B cell (primary cell): ENCODE results near the gene CLCF1. TPM values are rescaled to one million over a fixed set of nuclear protein-coding genes. Genes with fewer than 3 reads are reported as not detected.

ENCODE experiments used
- ATAC-seq: fragments of 200-7000 bp; cut with Tn5 transposase; one replicate; pipeline ENCODE4 v1.10.0; 2021; ENCODE audit warnings: low read depth, mild to moderate bottlenecking, moderate number of reproducible peaks, moderate library complexity
- CTCF ChIA-PET: fragments of 350-600 bp; sonication (Branson Sonifier 250); formaldehyde crosslinking; loops from one replicate; lab custom pipeline; 2021; ENCODE audit warnings: antibody characterized with exemption, inconsistent platforms; lab: Charles Lee
- POLR2A ChIA-PET: fragments of 350-600 bp; sonication (Branson Sonifier 250); formaldehyde crosslinking; loops from one replicate; lab custom pipeline; 2021; ENCODE audit warnings: antibody characterized with exemption; lab: Charles Lee
- DNase-seq: peaks from one replicate; pipeline ENCODE4 v3.0.0; 2013
- H2AFZ ChIP-seq: 2 replicates; pipeline ENCODE4 v1.6.1; 2012; ENCODE audit warnings: mild to moderate bottlenecking, low read depth, low read length; ENCODE audit not compliant: insufficient read depth, poor library complexity, severe bottlenecking
- H3K27ac ChIP-seq, 2 donors: 1 replicate in 1 of 2; 2 replicates in 1 of 2; pipeline ENCODE4 v1.5.1; 2012 to 2013; ENCODE audit warnings: low read length in 2 of 2, mild to moderate bottlenecking in 2 of 2, moderate library complexity in 1 of 2
- H3K27me3 ChIP-seq, 4 experiments: fragments of 200-600 bp in 1 of 4; sonication (generic) in 1 of 4; replicated peaks in 1 of 4; 1 replicate in 2 of 4; 2 replicates in 2 of 4; pipeline versions ENCODE4 v1.6.1 to v1.7.0; 2013 to 2016; ENCODE audit warnings: low read length in 3 of 4, mild to moderate bottlenecking in 2 of 4, mixed read lengths in 1 of 4, moderate library complexity in 1 of 4; ENCODE audit not compliant: insufficient read depth in 4 of 4, control insufficient read depth in 3 of 4; ENCODE audit errors: control extremely low read depth in 1 of 4
- H3K36me3 ChIP-seq, 2 experiments: replicated peaks in 1 of 2; 1 replicate in 1 of 2; 2 replicates in 1 of 2; pipeline versions ENCODE4 v1.6.1 to v1.7.1; 2013; ENCODE audit warnings: low read length in 1 of 2; ENCODE audit not compliant: insufficient read depth in 2 of 2, control insufficient read depth in 1 of 2; ENCODE audit errors: control extremely low read depth in 1 of 2, extremely low read depth in 1 of 2
- H3K4me1 ChIP-seq, 2 donors: fragments of 200-600 bp in 1 of 2; sonication (generic) in 1 of 2; 1 replicate in 1 of 2; 2 replicates in 1 of 2; pipeline versions ENCODE4 v1.5.1 to v1.6.1; 2013 to 2017; ENCODE audit warnings: low read length in 2 of 2; ENCODE audit not compliant: control insufficient read depth in 2 of 2, insufficient read depth in 2 of 2
- H3K4me2 ChIP-seq: replicated peaks from 2 replicates; pipeline ENCODE3; 2012; ENCODE audit warnings: mild to moderate bottlenecking, low read depth, low read length; ENCODE audit not compliant: poor library complexity, severe bottlenecking
- H3K4me3 ChIP-seq, 5 experiments: fragments of 200-600 bp in 1 of 5; sonication (generic) in 1 of 5; 1 replicate in 3 of 5; 2 replicates in 2 of 5; pipeline versions ENCODE4 v1.5.1 to v1.7.0; 2011 to 2016; ENCODE audit warnings: low read length in 4 of 5, mild to moderate bottlenecking in 4 of 5, low read depth in 2 of 5, control low read depth in 1 of 5, moderate library complexity in 1 of 5; ENCODE audit not compliant: insufficient read depth in 1 of 5; ENCODE audit errors: control extremely low read depth in 1 of 5, extremely low read depth in 1 of 5
- H3K79me2 ChIP-seq: fragments of 200-600 bp; sonication (generic); one replicate; pipeline ENCODE4 v1.6.0; 2016; ENCODE audit warnings: low read length; ENCODE audit not compliant: control insufficient read depth, insufficient read depth
- H3K9ac ChIP-seq: fragments of 200-600 bp; sonication (generic); 2 replicates; pipeline ENCODE4 v1.6.1; 2017; ENCODE audit warnings: mild to moderate bottlenecking, low read length, moderate library complexity
- H3K9me3 ChIP-seq, 3 donors: one replicate each; pipeline versions ENCODE4 v1.6.1 to v1.7.1; 2013; ENCODE audit warnings: low read length in 2 of 3; ENCODE audit not compliant: control insufficient read depth in 2 of 3, insufficient read depth in 1 of 3; ENCODE audit errors: control extremely low read depth in 1 of 3
- H4K20me1 ChIP-seq: 2 replicates; pipeline ENCODE4 v1.6.0; 2012; ENCODE audit warnings: mild to moderate bottlenecking, low read length; ENCODE audit not compliant: insufficient read depth, control insufficient read depth, poor library complexity, severe bottlenecking
- H3K27ac Mint-ChIP-seq: one replicate; pipeline ENCODE4 v1.8.0; 2021; ENCODE audit warnings: mixed read lengths
- H3K27me3 Mint-ChIP-seq: one replicate; pipeline ENCODE4 v1.8.0; 2021; ENCODE audit warnings: mixed read lengths
- H3K4me1 Mint-ChIP-seq: one replicate; pipeline ENCODE4 v1.8.0; 2021; ENCODE audit warnings: mixed read lengths
- H3K4me3 Mint-ChIP-seq: one replicate; pipeline ENCODE4 v1.8.0; 2021; ENCODE audit warnings: mixed read lengths
- H3K9me3 Mint-ChIP-seq: one replicate; pipeline ENCODE4 v1.8.0; 2022; ENCODE audit warnings: mixed read lengths; ENCODE audit not compliant: insufficient read depth
- EZH2 ChIP-seq: IDR thresholded peaks from 2 replicates; pipeline ENCODE4 v1.6.1; 2012; ENCODE audit warnings: borderline replicate concordance, low read depth, mild to moderate bottlenecking, moderate library complexity, low read length; ENCODE audit not compliant: insufficient read depth, poor library complexity, severe bottlenecking
- WGBS: methylation state at CpG from one replicate; pipeline ENCODE4 v1.1.5; 2013; ENCODE audit warnings: missing lambda C conversion rate; ENCODE audit not compliant: insufficient coverage; 5-methylcytosine and 5-hydroxymethylcytosine counted together
- intact Hi-C: fragments of 100-400 bp; cut with micrococcal nuclease; formaldehyde crosslinking; loops from one replicate; pipeline ENCODE4 v1.10.0; 2022
- polyA plus RNA-seq: library from polyadenylated mRNA; depleted of rRNA; stranded (reverse); fragments of >200 nt; gene quantifications from 2 replicates; pipeline ENCODE4 v1.2.3, GENCODE V29; 2012
- total RNA-seq, 2 donors: library from RNA; stranded (reverse); fragments of 120-200 nt in 1 of 2; gene quantifications; 1 replicate in 1 of 2; 2 replicates in 1 of 2; pipeline versions ENCODE4 v1.2.3 to v1.2.4, GENCODE V29; 2013 to 2022
- TF ChIP-seq, protein P1 (sequence below): fragments of 200-600 bp; IDR thresholded peaks from one replicate; pipeline ENCODE4 v1.8.0; 2022; ENCODE audit warnings: antibody characterized with exemption, mild to moderate bottlenecking

Gene CLCF1
- total and polyA plus RNA-seq, 2 donors (not counting 1 experiment from before 2014, with no cell fraction given): 29.1 to 44.6 TPM

- DNase-seq: peak; percentile 98
- no peaks in the 10 kb centered on the region for H3K9me3 Mint-ChIP-seq
- under 1% methylated on average over 97 of the region's 97 CpGs for WGBS
- POLR2A ChIA-PET: interaction anchor here (0.8 to 10.7 kb wide), 14 partner anchors 9 to 70 kb away, joined by 3 to 195 read pairs (median 17); partner anchors contain the start of genes PPP1CA, PTPRCAP, RAD9A and RPS6KB2
- peak overlapping the region; percentile 68 for H3K9ac ChIP-seq
- peaks cover 49 to 54% of the 10 kb centered on the region in 2 donors for H3K4me1 ChIP-seq
- peak overlapping the region; percentile 95 for H3K4me2 ChIP-seq
- peaks cover 20% of the 10 kb centered on the region for H3K79me2 ChIP-seq
- no peaks in the 10 kb centered on the region for H3K9me3 ChIP-seq
- H3K4me3 ChIP-seq: peak overlapping the region in 4 of 5 experiments; percentile 32 to 63 (median 53)
- peak overlapping the region; percentile 43 to 71 for H3K27ac ChIP-seq
- peak overlapping the region; percentile 51 for H2AFZ ChIP-seq
- no peaks in the 10 kb centered on the region for H3K27me3 Mint-ChIP-seq
- TF ChIP-seq EZH2: no peak
- TF ChIP-seq, protein P1, sequence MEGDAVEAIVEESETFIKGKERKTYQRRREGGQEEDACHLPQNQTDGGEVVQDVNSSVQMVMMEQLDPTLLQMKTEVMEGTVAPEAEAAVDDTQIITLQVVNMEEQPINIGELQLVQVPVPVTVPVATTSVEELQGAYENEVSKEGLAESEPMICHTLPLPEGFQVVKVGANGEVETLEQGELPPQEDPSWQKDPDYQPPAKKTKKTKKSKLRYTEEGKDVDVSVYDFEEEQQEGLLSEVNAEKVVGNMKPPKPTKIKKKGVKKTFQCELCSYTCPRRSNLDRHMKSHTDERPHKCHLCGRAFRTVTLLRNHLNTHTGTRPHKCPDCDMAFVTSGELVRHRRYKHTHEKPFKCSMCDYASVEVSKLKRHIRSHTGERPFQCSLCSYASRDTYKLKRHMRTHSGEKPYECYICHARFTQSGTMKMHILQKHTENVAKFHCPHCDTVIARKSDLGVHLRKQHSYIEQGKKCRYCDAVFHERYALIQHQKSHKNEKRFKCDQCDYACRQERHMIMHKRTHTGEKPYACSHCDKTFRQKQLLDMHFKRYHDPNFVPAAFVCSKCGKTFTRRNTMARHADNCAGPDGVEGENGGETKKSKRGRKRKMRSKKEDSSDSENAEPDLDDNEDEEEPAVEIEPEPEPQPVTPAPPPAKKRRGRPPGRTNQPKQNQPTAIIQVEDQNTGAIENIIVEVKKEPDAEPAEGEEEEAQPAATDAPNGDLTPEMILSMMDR: no peak
- peak; percentile 85 for ATAC-seq
- no peaks in the 10 kb centered on the region for H3K36me3 ChIP-seq
- CTCF ChIA-PET: interaction anchor here (0.8 to 10.4 kb wide), 12 partner anchors 7 to 50 kb away, joined by 3 to 121 read pairs (median 4); partner anchors contain the start of genes PPP1CA, PTPRCAP, RAD9A and RPS6KB2
- H3K4me3 Mint-ChIP-seq: peak overlapping the region; percentile 83
- H4K20me1 ChIP-seq: no peaks in the 10 kb centered on the region
- no peaks in the 10 kb centered on the region for H3K27me3 ChIP-seq
- intact Hi-C loops: loop anchor here (1.0 to 2.0 kb wide), 4 partner anchors 16 to 48 kb away; partner anchors contain the start of genes PTPRCAP and TMEM134
- H3K27ac Mint-ChIP-seq: peak overlapping the region; percentile 91
- H3K4me1 Mint-ChIP-seq: peaks cover 50% of the 10 kb centered on the region
Observed at GRCh38 chr11:67420646-67421429, 47.4 kb upstream of the CLCF1 start.
